Hematopoietic multipotent progenitor cell treated with erythropoietin and hydrocortisone succinate and interleukin-3 and kit ligand, for 15 days (in vitro differentiated cells): ENCODE results near the gene NDUFB8.

Experiments used
- DNase-seq: peaks from one replicate; pipeline ENCODE4 v3.0.0-alpha.2; 2015; ENCODE audit warnings: low spot score

Gene NDUFB8

DNA sequence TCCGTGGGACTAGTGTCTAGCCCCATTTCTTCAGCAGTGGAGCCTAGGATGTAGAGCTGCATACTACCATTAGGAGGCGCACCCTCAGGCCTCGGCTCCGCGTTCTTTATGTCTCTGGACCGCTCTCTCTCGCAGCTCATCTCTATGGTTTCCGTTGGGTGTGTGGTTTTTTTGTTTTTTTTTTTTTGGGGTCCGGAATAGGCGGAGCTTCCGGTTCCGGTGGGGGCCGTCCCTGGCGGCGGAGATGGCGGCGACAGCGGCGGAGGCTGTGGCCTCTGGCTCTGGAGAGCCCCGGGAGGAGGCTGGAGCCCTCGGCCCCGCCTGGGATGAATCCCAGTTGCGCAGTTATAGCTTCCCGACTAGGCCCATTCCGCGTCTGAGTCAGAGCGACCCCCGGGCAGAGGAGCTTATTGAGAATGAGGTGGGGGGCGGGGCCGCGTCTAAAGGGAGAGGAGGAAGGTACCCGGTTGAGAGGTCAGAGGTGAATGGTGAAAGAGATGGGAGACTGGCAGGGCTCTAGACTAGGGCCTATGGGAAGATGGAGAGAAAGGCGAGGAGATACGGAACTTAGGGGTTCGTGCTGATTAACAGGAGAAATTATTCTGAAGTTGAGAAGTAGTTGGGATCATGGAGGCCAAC is 6.2 kb upstream of the NDUFB8 start, which contains the start of gene HIF1AN:
TSS of gene HIF1AN (plus strand) at position 229 of the 639 bp plus-strand sequence. CDS start at position 245, 16 bp downstream.
- peak; percentile 97 for DNase-seq

- DNase-seq = no peak
These were observed 5.7 kb upstream of the NDUFB8 start for GRCh38 chr10:100535338-100535714.

DNA sequence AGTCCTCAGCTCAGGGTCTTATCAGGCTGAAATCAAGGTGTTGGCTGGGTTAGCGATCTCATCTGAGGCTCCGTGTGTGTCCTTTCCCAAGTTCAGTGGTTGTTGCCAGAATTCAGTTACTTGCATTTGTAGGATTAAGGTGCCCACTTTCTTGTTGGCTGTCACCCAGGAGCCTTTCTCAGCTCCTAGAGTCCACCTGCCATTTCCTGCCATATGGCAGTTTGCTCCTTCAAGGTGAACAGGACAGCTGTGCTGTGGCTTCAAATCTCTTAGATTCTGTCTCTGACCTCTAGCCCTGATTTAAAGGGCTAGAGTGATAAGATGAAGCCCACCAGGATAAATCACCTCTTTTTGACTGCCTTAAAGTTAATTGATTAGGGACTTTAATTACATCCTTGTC is 5.1 kb upstream of the NDUFB8 start:
- no peak for DNase-seq

- no peak for DNase-seq
These were observed 2.1 kb upstream of the NDUFB8 start for GRCh38 chr10:100531761-100532160.

GRCh38 chr10:100528921-100529474 is 673 bp downstream of the NDUFB8 start:
- peak; percentile 22 for DNase-seq

GRCh38 chr10:100528123-100528886 is 1.4 kb downstream of the NDUFB8 start:
- DNase-seq = no peak

- DNase-seq = no peak
These were observed 5.0 kb downstream of the NDUFB8 start for GRCh38 chr10:100524638-100525037.

GRCh38 chr10:100524206-100524605 is 5.5 kb downstream of the NDUFB8 start:
- DNase-seq = no peak

DNA sequence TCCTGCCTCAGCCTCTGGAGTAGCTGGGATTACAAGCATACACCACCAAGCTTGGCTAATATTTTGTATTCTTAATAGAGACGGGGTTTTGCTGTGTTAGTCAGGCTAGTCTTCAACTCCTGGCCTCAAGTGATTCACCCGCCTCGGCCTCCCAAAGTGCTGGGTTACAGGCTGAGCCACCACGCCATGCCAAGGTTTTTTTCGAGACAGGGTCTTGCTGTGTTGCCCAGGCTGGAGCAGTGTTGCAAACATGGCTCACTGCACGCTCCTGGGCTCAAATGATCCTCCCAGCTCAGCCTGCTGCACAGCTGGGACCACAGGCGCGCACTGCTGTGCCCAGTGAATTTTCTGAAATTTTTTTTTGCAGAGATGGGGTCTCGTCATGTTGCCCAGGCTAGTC is 6.7 kb downstream of the NDUFB8 start:
- DNase-seq = no peak

DNA sequence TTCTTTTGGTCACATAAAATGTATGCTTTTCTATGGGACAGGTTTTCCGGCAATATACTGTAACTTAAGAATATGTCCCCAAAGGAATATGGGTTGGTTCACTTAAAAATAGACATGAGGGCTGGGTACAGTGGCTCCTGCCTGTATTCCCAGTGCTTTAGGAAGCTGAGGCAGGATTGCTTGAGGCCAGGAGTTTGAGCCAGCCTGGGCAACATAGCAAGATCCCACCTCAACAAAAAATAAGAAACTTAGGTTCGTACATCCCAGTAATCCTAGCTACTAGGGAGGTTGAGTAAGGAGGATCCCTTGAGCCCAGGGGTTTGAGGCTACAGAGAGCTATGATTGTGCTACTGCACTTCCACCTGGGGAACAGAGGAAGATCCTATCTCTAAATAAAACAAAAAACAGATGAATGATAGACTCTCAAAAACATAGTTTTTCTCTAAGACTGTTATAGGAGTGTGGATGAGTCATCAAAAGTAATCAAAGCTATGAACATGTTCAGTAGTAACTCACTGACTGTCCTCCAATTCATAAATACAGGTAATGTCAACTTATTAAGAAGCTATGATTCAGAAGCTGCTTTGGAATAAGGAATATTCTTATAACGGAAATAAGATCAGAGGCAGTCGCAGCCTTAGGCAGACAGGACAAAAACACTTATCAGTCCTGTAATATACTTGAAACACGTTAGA is 7.4 kb downstream of the NDUFB8 start:
- no peak for DNase-seq

DNA sequence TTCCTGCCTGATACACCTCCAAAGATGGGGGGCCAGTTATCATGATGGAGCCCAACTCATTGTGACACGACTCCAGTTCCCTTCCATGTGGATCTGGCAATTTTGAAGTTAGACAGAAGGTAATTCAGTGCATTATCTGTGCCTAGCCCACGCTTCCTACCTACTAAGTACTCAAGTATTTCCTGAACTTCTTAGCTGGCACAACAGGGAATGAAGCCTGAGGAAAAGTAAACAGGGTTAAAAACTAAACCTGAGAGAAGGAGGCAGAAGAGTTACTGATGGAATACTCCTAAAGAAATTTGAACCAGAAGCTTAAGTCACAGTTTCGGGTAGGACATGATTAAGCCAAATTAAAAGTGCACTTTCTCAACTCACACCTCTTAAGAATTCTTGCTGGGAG is 8.9 kb downstream of the NDUFB8 start:
- DNase-seq = no peak

DNA sequence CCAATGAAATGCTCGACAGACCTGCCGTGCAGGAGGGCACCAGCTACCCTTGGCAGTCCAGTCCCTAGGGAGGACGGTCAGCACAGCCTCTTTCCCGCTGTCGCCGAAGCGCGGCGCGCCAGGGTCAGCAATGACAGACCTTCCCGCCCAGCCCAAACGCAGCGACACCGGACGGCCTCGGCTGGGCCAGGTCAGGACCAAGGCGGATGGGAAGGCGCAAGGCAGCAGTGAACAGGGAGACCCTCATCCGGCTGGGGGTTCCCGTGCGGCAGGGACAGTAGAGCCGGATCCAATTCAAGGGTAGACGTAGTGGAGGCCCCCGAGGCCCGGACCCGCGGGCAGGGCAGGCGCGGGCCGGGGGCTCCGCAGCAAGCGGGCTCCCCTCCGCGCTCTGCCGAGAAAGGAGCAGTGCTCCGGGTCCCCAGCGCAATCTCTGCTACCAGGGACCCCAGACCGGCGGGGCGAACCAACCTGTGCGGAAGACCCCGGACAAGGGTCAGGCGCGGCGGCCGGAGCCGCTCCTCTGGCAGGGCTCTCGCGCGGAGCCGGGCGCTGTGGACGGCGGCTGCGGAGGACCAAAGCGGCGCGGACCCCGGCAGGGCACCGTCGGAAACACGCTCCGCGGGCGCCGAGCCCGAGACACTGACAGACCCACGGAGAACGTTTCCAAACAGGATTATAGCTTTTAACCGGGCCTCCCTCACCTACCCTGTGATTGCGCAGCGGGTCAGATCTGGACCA is 10.2 kb downstream of the NDUFB8 start, which contains the start of gene SEC31B:
TSS of gene SEC31B (minus strand) at position 551 of the 741 bp plus-strand sequence. CDS start 2,909 bp downstream, outside the sequence.
- DNase-seq = no peak

- DNase-seq = peak; percentile 63
These were observed 10.9 kb downstream of the NDUFB8 start for GRCh38 chr10:100518761-100519241.

GRCh38 chr10:100516847-100517246 is 12.8 kb downstream of the NDUFB8 start:
- no peak for DNase-seq

- DNase-seq = no peak
These were observed 14.1 kb downstream of the NDUFB8 start for GRCh38 chr10:100515612-100516011.

- DNase-seq = no peak
These were observed 18.9 kb downstream of the NDUFB8 start for GRCh38 chr10:100510533-100511308.

GRCh38 chr10:100509241-100509840 is 20.3 kb downstream of the NDUFB8 start:
- no peak for DNase-seq

- DNase-seq = peak; percentile 57
These were observed 20.9 kb downstream of the NDUFB8 start for GRCh38 chr10:100508691-100509150.

DNA sequence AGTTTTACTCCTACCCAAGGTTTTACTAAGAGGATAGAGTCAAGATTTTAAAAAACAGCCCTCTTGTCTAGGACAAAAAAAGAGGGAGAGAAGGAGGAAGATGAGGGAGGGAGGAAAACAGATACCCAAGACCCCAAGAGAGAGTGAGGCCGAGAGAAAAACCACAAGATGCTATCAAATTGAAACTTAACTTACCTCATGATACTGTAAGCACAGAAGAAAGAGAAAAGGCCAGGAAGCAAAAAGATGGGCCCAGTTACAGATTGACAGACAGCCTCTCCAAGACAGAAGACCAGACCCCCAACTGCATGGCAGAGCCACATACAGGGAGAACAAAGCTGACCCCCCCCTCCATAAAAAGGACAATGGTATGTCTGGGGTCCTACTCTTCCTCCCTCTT is 21.4 kb downstream of the NDUFB8 start:
- DNase-seq = no peak

GRCh38 chr10:100507357-100507732 is 22.3 kb downstream of the NDUFB8 start:
- DNase-seq = no peak
